WTC11 (cell line): ENCODE measurements around the gene CHST11.

Experiments
- ATF2 ChIP-seq: sonication (generic); formaldehyde crosslinking; IDR thresholded peaks from 2 replicates; pipeline ENCODE4 v1.8.1; 2022; ENCODE audit warnings: low read depth, missing genetic modification reagents, borderline replicate concordance
- CREB1 ChIP-seq: sonication (generic); formaldehyde crosslinking; IDR thresholded peaks from 2 replicates; pipeline ENCODE4 v1.8.0; 2023; ENCODE audit warnings: mild to moderate bottlenecking, missing genetic modification reagents
- CTCF ChIP-seq: fragments of 200-600 bp; IDR thresholded peaks from 2 replicates; pipeline ENCODE4 v1.8.0; 2022; ENCODE audit warnings: antibody characterized with exemption
- GABPB1 ChIP-seq: sonication (generic); formaldehyde crosslinking; IDR thresholded peaks from 2 replicates; pipeline ENCODE4 v1.8.1; 2023; ENCODE audit warnings: mild to moderate bottlenecking, missing genetic modification reagents
- MYBL2 ChIP-seq: sonication (generic); formaldehyde crosslinking; IDR thresholded peaks from 2 replicates; pipeline ENCODE4 v1.8.1; 2023; ENCODE audit warnings: mild to moderate bottlenecking, moderate library complexity, missing genetic modification reagents
- USF2 ChIP-seq: sonication (generic); formaldehyde crosslinking; IDR thresholded peaks from 2 replicates; pipeline ENCODE4 v1.8.1; 2023; ENCODE audit warnings: mild to moderate bottlenecking, missing genetic modification reagents, moderate library complexity

GRCh38 chr12:104591257-104591885 is 134.6 kb downstream of the CHST11 start:
- TF ChIP-seq CTCF (no peak), GABPB1 (CRISPR knock-in tag) (no peak), ATF2 (CRISPR knock-in tag) (no peak), MYBL2 (CRISPR knock-in tag) (no peak), CREB1 (CRISPR knock-in tag) (no peak), USF2 (CRISPR knock-in tag) (no peak)
